Fibroblast of skin of left quadriceps (primary cell): ENCODE measurements around the gene POLG2.

Experiments
- DNase-seq, 2 experiments: peaks; one replicate each; pipeline ENCODE4 v3.0.0-alpha.2; 2013; ENCODE audit warnings: low read depth in 2 of 2

POLG2 gene

DNA sequence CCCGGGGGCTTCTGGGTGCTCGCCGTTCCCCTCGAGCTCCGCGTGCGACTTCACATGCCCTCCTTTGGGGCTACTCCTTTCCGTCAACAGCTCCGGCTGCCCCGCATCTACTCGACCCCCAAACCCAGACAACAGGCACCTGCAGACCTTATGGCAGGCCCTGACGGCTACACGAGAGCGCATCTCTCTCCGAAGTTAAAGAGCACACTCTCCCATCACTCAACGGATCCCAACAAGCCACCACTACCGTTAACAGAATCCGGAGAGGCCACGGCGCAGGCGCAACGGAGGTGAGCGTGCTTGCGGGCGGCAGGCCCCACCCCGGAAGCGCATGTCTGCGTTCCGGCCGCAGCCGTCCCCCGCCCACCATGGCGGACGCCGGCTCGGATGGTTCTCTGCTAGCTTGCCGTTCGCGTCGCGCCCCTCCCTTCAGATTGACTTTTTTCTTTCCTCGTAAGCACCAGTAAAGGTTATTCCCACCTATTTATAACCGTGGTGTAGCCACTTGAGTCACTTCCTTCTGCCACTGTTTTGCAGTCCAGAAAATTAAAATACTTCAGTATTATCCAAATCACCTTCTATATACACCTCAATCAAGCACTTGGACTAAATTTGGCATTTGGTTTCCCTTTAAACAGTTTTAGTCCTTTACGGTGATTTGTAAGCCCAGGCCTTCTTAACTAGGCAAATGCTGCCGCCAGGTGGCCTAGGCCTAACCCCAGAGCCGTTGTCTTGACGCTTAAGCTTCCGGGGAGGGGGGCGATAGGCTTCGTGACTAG lies at the start of gene POLG2:
Gene POLG2 (minus strand): TSS at position 269 of the 779 bp plus-strand sequence. CDS start 86 bp downstream, at position 183.
- DNase-seq: peak; percentile 80 to 82

DNA sequence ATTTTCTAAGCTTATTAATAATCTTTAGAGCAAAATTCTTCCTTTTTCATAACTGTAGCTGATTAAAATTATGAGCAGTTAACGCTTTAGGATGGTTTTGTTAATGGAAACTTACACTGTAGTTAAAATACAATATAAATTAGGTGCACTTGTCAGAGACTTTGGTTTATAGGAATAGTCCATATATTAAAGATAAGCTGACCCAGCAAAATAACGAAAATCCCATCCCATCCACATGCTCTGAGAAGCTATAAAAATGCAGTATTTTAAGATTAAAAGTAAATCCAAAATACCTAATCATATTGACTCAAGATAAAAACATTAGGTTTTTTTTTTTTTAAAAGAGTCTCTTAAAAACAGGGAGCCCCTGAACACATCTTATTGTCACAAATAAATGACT lies 47.9 kb upstream of the POLG2 start:
- no peak for DNase-seq

DNA sequence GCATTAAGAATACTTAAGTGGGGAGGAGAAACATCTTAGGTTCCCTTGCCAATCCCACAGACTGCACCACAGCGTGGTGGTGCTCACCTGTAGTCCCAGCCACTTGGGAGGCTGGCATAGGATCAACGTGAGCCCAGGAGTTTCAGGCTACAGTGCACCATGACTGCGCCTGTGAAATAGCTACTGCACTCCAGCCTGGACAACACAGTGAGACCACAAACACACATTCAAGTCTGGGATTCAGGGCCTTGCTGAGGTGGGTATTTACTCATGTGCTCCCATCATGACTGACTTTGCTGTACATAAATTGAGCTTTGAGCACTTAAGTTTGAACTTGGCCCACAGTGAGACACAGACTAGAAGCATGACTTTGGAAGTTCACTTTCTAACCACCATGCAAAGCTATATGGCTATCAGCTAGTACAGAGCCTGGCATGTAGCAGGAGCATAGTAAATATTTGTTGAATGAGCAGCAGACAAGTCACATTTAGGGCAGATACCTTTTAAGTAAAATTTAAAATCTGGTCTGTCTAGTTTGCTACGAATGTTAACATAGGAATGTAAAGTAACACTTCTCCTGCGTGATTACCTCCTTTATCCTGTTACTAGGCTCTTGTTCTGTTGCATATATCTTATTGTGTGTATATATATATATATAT lies 43.4 kb upstream of the POLG2 start:
- no peak for DNase-seq

DNA sequence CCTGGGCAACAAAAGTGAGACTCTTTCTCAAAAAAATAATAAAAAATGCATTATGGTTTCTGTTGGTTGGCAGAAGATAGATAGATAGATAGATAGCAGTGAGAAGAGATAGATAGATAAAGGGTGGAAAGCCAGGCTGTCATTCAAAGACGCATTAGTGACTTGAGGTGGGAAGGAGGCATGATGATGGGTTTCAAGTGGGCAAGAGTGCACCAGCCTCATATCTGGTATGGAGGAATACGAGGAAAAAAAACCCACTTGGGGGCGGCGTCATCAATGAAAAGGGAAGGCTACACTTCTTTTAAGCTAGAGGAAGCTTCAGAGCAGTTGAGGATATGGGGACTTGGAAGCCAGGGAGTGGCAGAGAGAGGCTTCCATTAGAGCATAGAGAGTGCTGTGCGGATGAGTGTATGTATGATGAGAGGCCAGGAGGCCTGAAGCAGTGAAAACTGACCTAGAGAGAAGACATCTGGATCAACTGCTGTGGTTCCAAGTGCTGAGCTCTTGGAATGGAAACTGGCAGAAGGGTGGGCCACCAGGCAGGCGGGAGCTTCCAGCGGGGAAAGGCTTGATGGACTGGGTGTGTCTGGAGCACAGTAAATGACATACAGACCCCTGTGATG lies 41.8 kb upstream of the POLG2 start:
- DNase-seq: no peak

DNA sequence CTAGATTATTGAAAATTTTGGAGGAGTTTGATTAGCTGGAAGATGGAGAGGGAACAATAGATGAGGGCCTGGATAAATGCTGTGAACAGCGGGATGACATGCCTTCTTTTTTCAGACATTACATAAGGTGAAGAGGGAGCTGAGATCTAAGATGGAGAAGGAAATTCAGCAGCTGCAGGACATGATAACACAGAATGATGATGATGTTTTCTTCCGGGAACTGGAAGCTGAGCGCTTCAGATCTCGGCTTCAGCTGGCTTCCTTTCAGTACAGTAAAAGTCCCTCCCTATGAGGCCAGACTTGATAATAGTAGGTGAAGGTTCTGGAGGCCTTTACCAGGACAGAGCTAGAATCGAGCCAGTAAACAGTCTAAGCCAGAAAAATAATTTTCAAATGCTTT lies 40.6 kb upstream of the POLG2 start:
- DNase-seq: no peak

DNA sequence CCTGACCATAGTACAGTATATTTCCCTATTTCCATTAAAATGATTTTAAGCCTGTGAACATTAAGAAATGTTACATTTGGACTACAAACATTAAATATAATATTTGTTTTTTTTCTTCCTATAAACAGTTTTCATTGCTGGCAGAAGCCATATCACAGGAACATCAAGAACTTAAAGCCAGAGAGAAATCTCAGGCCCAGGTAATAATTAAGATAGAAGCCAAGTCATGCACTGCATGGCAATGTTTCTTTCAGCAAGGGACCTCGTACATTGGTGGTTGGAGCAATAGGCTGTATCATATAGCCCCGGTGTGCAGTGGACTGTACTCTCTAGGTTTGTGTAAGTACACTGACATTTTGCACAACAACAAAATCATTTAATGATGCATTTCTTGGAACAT lies 40.1 kb upstream of the POLG2 start:
- DNase-seq: no peak

DNA sequence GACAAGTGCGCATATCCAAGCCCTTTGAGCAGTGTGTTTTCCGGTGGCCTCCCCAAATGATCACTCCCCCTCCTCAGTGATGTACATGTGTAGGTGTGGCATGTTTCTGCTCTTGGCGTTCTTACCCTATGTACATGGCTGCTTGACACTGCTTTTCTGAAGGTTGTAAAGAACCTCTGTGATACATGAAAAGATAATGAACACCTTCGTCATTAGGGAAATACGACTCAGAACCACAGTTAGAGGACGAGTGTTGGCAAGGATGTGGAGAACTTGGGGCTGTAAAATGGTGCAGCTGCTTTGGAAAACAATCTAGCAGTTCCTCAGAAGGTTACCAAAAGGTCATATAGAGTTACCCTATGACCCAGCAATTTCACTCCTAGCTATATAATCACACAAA lies 38.5 kb upstream of the POLG2 start:
- no peak for DNase-seq

DNA sequence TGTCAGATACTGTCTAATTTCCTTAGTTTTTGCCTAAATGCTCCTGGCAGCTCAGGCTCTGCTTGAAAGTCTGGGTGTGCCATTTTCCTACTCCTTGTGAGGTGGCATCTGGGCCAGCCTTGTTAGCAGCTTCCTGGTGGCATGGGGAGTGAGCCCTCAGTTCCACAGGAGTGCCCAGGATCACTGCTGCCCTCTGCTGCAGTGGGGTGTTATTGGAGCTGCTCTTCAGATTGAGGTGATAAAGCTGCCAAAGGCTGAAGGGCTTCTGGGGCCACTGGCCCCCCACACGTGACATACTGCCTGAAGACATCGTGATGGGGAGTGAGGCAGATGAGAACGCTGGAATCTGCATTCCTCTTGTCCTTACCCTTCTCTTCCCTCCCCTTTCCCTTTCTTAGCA lies 37.3 kb upstream of the POLG2 start:
- no peak for DNase-seq

DNA sequence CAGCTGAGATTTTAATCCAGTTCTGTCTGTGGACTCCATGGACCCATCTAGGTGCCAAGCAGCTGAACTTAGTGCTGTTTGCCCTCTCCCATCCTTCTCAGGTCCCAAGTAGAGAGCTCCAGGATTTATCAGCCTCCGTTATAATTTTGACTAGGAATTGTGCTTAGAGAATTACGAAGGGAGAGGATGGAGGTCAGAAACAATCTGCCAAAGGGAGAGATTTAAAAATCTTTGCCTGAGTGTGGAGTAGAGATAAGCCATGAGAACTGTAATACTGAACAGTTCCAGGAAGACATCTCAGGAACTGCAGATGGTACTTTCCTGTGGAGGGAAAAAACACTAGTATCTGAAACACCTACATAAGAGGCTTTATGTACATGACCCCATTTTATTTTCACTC lies 36.9 kb upstream of the POLG2 start:
- DNase-seq: no peak

DNA sequence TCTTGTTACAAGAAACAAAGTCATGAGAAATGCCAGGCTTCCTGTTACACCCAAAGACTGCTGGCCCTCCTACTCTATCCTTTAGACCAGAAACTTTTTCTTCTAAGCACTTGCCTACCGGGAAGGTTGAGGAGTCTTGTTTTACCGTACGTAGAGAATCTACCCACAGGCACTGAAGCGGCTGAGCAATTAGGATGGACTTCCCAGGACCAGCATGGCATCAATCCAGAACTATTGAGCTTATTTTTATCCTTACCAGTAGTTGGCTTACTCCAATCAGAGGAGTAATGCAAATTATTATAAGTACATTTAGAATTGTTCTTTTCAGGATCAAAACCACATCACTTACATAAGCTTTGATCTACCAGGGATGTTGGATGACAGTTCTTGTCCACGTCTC lies 35.6 kb upstream of the POLG2 start:
- no peak for DNase-seq

DNA sequence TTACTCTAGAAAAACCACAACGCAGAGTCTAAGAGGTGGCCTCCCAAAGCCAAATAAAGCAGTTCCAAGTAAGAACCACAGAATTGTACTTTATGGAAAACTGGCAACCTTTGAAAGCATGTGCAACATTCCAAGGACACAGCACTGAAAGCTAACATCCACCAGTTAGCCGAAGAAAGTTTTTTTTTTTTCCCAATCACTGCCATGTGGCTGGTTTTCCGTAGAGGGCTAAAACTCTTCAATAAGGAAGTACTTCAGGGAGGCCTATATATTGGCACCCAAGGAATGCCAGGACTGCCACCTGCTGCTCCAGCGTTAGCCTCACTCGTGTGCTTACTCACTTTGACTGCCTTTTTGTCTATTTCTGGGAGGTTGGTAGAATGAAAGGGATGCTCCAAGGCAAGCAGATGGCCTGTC lies 35.1 kb upstream of the POLG2 start:
- peak; percentile 10 to 15 for DNase-seq

DNA sequence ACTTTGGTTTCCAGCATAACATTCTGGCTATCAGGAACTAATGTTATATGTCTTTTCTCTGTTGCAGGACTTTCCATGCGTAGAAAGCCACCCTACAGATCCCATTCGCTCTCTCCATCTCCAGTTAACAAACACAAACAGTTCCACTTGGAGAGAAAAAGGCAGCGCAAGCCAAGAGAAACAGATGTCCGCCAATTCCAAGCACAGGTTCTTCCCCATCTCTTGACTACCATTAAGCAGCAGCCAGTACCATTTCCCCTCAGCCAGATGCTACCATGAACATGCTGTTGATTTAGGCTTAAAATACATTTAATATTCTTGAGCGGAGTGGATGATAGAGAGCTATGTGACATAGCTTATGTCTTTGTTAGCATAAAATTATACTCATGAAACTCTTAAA lies 32.4 kb upstream of the POLG2 start:
- DNase-seq: no peak

DNA sequence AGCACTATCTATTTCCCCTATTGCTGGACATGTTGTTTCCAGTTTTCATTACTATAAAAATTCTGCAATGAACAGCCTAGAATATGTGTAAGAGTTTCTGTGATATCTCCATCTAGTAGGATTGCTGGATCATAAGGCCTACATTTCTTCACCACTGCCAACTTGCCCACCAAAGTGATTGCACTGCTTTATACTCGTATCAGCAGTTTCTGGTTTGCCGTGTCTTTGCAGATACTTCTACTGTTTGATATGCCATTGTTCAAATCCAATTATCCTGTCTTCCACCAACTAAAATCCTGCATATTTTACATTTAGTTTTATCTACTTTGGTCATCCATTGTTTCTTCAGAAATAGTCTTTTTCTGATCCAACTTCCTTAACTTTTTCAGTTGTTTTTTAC lies 31.1 kb upstream of the POLG2 start:
- DNase-seq: no peak

DNA sequence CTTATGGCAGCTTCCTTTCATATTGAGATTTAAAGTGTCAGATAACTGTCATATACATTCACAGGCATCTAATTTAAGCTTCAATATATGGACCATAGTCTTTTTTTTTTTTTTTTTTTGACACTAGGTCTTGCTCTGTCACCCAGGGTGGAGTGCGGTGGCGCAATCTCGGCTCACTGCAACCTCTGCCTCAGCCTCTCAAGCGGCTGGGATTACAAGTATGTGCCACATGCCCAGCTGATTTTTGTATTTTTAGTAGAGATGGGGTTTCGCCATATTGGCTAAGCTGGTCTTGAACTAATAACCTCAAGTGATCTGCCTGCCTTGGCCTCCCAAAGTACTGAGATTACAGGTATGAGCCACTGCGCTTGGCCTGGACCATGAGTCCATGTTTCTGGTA lies 23.5 kb upstream of the POLG2 start:
- no peak for DNase-seq

DNA sequence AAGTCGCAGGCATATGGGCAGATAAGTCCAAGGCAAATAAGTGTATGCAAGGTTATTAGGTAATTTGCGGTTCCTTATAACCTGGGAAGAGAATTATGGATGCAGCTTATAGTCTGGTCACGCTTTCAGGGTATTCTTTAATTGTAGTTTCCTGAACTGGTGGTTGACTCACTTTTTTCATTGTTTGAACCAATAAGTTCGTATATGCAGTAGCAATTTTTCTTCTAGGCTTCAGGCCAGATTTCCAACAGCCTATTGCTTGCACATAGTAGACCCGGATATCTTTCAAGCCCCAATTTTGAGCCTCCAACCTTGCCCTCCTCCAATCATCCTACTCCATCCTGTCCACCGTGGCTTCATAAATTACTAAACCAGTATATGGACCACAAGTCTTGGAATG lies 22.7 kb upstream of the POLG2 start:
- no peak for DNase-seq

DNA sequence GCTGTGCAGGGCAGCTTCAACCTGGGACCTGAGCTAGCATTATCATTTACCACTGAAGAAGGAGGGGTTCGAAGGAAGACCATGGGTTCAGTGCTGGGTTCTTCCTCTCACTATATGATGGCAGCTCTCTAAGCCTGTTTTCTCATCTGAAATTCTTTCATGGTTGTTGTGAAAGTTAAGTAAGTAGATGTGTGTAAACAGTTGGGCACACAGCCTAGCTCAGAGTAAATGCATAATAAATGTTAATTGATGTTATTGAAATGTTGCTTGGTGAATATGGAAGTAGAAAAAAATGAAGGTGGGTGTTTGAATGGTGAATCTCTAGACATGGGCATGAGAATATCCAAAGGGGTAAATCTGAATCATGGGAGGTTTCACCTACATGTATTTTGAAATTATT lies 19.0 kb upstream of the POLG2 start:
- DNase-seq: no peak

DNA sequence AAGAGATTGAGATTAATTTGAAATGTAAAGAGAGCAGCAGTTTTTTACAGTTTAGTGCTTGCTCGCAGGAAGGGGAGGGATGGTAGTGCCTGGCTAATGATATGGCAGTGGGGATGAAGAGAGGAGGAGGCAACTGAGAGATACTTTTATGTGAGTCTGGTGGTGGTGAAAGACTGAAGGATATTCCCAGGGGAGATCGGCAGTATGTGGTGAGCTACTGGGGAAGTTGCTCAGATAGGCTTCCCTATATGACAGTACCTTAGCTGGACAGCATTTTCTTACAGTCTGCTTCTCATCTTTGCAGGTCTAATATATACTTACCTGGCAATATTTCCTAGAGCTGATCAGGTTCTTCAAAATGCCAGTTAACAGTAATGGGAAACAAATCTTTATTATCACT lies 18.6 kb upstream of the POLG2 start:
- DNase-seq: no peak

DNA sequence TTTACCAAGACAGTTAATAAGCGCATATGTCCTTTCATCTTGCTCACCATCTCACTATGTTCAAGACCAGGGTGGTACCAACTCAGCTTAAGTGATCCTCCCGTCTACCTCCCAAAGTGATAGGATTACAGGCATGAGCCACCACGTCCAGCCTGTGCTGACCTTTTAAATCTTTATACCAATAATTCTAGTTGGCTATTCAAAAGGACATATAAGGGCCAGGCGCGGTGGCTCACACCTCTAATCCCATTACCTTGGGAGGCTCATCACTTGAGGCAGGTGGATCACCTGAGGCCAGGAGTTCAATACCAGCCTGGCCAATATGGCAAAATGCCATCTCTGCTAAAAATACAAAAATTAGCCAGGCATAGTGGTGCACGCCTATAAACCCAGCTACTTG lies 12.3 kb upstream of the POLG2 start:
- DNase-seq: no peak

DNA sequence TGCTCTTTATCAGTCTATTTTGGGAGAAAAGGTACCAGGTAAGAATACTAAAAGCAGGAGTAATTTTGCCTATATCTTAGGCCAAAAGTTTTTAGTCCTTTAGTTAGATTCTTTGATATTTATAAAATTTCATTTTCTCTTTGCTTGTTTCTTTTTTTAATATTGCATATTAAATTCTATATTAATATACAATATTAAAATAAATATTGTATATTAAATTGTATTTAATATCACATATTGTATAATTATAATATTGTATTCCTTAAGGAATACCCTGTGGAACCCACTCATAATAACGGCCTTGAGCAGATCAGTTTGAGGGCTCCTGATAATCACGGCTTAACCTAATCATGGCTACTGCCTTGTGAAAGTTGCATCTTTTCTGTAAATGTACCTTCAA lies 11.8 kb upstream of the POLG2 start:
- DNase-seq: no peak

DNA sequence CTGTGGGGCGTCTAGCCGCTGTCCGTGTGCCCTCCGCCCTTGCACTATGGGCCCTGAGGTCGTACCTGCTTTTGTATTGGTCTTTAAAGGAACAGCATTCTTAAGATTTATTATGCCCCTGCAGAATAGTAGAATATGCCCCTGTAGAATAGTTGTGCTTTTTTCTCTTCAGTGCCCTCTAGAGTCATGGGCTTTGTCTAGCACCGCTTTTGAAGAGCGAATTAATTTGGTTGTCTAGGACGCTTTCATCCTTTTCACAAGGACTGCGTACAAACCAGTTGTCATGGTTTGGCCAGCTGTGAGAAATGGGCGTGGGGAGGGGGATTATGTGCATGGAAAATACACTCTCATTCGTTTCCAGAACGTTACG lies 10.5 kb upstream of the POLG2 start:
- DNase-seq: no peak

DNA sequence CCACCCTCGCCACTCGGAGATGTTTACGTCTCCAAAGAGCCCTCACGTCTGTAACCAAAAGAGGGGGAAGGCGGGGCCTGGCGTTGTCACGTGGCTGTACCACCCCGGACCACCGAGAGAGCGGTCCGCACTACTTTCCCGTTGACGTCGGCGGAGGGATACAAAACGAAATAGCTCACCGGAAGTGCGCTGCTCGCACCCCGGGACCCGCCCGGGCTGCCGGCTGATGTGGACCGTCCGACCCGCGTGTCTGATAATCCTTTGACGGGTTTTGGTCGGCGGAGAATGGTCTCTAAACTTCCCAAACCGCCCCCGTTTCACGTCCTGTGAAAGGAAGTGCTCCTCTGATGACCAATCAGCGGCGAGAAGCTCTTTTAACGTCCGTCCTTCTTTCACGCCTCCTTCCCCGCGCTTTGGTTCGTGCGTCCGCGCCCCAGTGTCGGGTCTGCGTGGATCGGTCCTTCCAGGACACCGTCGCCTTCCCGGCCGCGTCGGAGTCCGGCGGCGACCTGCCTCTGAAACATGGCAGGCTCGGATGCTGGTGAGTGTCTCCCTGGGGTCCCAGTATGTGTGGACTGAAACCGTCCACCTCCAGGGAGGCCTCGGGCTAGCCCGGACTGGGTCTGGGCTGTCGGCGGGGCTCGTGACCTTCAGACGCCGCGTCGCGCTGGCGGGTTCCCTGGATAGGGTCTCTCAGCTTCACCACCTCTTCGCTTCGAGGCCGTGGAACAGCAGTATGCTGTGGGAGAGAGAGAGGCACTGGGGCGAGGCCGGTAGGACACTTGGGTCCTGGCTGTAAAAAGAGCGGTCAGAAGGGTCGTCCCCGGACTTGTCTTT lies 9.9 kb upstream of the POLG2 start, which contains the start of gene CEP95:
Gene CEP95 (plus strand): TSS at position 402 of the 837 bp plus-strand sequence. CDS start 121 bp downstream, at position 523.
- DNase-seq: peak; percentile 96

DNA sequence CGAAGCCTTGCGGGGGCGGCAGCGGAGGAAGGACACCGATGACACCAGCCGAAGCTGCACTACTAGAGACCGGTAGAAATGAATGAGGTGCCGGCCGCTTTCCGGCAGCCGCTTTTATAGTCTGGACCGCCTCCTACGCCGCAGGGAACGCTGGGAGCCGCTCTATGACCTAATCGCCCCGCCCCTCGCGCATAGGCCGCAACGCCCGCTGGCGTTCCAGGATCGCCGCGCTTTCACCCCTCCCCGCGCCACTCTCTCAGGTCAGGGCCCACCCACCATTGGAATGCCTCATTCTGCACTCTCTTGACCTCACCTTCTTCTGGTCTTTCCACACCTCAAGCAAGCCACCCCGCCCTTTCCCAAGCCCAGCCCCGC lies 9.3 kb upstream of the POLG2 start, which contains the start of gene DDX5:
Gene DDX5 (minus strand): TSS at position 89 of the 375 bp plus-strand sequence. CDS start 170 bp downstream, outside the sequence.
- peak; percentile 90 to 92 for DNase-seq
